ENCODE results near the gene TGFB3.

Gene TGFB3

GRCh38 chr14:75982266-75983018, 647 bp upstream of the TGFB3 start:
- no peaks in the 10 kb centered on the region for H3K36me3 ChIP-seq (ENCODE audit: control insufficient read depth, low read length)
- peak overlapping the region; percentile 84 for H3K4me3 ChIP-seq (ENCODE audit: low read length)
- H4K20me1 ChIP-seq (ENCODE audit: control insufficient read depth, insufficient read depth, low read depth, low read length) = 0 out of 2 replicates have a peak, but pooled peaks cover 6% of the 10 kb centered on the region
- peaks cover 36% of the 10 kb centered on the region for H3K27me3 ChIP-seq (ENCODE audit: control insufficient read depth, low read length)
- peaks cover 2% of the 10 kb centered on the region; the same call in 1 of the 2 replicates for H3F3A ChIP-seq (ENCODE audit: control insufficient read depth, insufficient read depth)
- H3K4me1 ChIP-seq (ENCODE audit: control insufficient read depth, low read length) = peaks cover 48% of the 10 kb centered on the region
- H3K27ac ChIP-seq (ENCODE audit: low read depth, low read length) = no peak overlapping the region
- H3K9me3 ChIP-seq (ENCODE audit: control insufficient read depth, insufficient read depth, low read length) = no peaks in the 10 kb centered on the region
- H3K79me2 ChIP-seq (ENCODE audit: control insufficient read depth, low read length) = no peaks in the 10 kb centered on the region
- no peak for TF ChIP-seq EZH2phosphoT487 (IDR thresholded peaks at IDR 0.05; ENCODE audit: borderline replicate concordance, low read length)
- TF ChIP-seq, protein P1, sequence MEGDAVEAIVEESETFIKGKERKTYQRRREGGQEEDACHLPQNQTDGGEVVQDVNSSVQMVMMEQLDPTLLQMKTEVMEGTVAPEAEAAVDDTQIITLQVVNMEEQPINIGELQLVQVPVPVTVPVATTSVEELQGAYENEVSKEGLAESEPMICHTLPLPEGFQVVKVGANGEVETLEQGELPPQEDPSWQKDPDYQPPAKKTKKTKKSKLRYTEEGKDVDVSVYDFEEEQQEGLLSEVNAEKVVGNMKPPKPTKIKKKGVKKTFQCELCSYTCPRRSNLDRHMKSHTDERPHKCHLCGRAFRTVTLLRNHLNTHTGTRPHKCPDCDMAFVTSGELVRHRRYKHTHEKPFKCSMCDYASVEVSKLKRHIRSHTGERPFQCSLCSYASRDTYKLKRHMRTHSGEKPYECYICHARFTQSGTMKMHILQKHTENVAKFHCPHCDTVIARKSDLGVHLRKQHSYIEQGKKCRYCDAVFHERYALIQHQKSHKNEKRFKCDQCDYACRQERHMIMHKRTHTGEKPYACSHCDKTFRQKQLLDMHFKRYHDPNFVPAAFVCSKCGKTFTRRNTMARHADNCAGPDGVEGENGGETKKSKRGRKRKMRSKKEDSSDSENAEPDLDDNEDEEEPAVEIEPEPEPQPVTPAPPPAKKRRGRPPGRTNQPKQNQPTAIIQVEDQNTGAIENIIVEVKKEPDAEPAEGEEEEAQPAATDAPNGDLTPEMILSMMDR (IDR thresholded peaks at IDR 0.05; ENCODE audit: low read depth, low read length, poor library complexity, severe bottlenecking) = peak; percentile 49
- H3K9me2 ChIP-seq (replicated peaks; ENCODE audit: control insufficient read depth, low read length) = no peaks in the 10 kb centered on the region
- H3K4me2 ChIP-seq (ENCODE audit: low read length) = peak overlapping the region; percentile 98

- Histone ChIP-seq H3K4me3 (ENCODE audit: low read length) (no peak overlapping the region), H3K27ac (ENCODE audit: low read depth, low read length) (no peak overlapping the region), H3K79me2 (ENCODE audit: control insufficient read depth, low read length) (no peaks in the 10 kb centered on the region), H3F3A (ENCODE audit: control insufficient read depth, insufficient read depth) (peaks cover 2% of the 10 kb centered on the region; the same call in 1 of the 2 replicates), H3K27me3 (ENCODE audit: control insufficient read depth, low read length) (peaks cover 36% of the 10 kb centered on the region), H4K20me1 (ENCODE audit: control insufficient read depth, insufficient read depth, low read depth, low read length) (0 out of 2 replicates have a peak, but pooled peaks cover 6% of the 10 kb centered on the region), H3K36me3 (ENCODE audit: control insufficient read depth, low read length) (no peaks in the 10 kb centered on the region), H3K9me3 (ENCODE audit: control insufficient read depth, insufficient read depth, low read length) (no peaks in the 10 kb centered on the region), H3K4me1 (ENCODE audit: control insufficient read depth, low read length) (peaks cover 55% of the 10 kb centered on the region), H3K9me2 (replicated peaks; ENCODE audit: control insufficient read depth, low read length) (no peaks in the 10 kb centered on the region), H3K4me2 (ENCODE audit: low read length) (no peak overlapping the region)
- no peak for TF ChIP-seq EZH2phosphoT487 (IDR thresholded peaks at IDR 0.05; ENCODE audit: borderline replicate concordance, low read length)
- TF ChIP-seq, protein P1 (IDR thresholded peaks at IDR 0.05; ENCODE audit: low read depth, low read length, poor library complexity, severe bottlenecking) = no peak
Measured at GRCh38 chr14:75980856-75981255, 939 bp downstream of the TGFB3 start.

- H3K4me2 ChIP-seq (ENCODE audit: low read length) = no peak overlapping the region
- no peaks in the 10 kb centered on the region for H3K79me2 ChIP-seq (ENCODE audit: control insufficient read depth, low read length)
- H3K27ac ChIP-seq (ENCODE audit: low read depth, low read length) = no peak overlapping the region
- H3K4me3 ChIP-seq (ENCODE audit: low read length) = no peak overlapping the region
- peaks cover 33% of the 10 kb centered on the region for H3K27me3 ChIP-seq (ENCODE audit: control insufficient read depth, low read length)
- H3F3A ChIP-seq (ENCODE audit: control insufficient read depth, insufficient read depth) = peaks cover 2% of the 10 kb centered on the region; the same call in 1 of the 2 replicates
- peaks cover 50% of the 10 kb centered on the region for H3K4me1 ChIP-seq (ENCODE audit: control insufficient read depth, low read length)
- TF ChIP-seq EZH2phosphoT487 (IDR thresholded peaks at IDR 0.05; ENCODE audit: borderline replicate concordance, low read length) = no peak
- TF ChIP-seq, protein P1 (IDR thresholded peaks at IDR 0.05; ENCODE audit: low read depth, low read length, poor library complexity, severe bottlenecking) = no peak
- no peaks in the 10 kb centered on the region for H3K36me3 ChIP-seq (ENCODE audit: control insufficient read depth, low read length)
- H4K20me1 ChIP-seq (ENCODE audit: control insufficient read depth, insufficient read depth, low read depth, low read length) = 0 out of 2 replicates have a peak, but pooled peaks cover 6% of the 10 kb centered on the region
- H3K9me2 ChIP-seq (replicated peaks; ENCODE audit: control insufficient read depth, low read length) = no peaks in the 10 kb centered on the region
- no peaks in the 10 kb centered on the region for H3K9me3 ChIP-seq (ENCODE audit: control insufficient read depth, insufficient read depth, low read length)
Measured at GRCh38 chr14:75979648-75980565, 1.9 kb downstream of the TGFB3 start.

All from DOHH2 (cell line).